ENCODE results near the gene CAMTA1. TPM values are rescaled to one million over a fixed set of nuclear protein-coding genes. Genes with fewer than 3 reads are reported as not detected.

Gene CAMTA1
- total RNA-seq, 1 donor from 2014 or later = 77.6 TPM

GRCh38 chr1:7652515-7653098, 867.4 kb downstream of the CAMTA1 start:
- no peaks in the 10 kb centered on the region for H3K9me3 Mint-ChIP-seq (ENCODE audit: unreplicated experiment)
- TF ChIP-seq, protein P1, sequence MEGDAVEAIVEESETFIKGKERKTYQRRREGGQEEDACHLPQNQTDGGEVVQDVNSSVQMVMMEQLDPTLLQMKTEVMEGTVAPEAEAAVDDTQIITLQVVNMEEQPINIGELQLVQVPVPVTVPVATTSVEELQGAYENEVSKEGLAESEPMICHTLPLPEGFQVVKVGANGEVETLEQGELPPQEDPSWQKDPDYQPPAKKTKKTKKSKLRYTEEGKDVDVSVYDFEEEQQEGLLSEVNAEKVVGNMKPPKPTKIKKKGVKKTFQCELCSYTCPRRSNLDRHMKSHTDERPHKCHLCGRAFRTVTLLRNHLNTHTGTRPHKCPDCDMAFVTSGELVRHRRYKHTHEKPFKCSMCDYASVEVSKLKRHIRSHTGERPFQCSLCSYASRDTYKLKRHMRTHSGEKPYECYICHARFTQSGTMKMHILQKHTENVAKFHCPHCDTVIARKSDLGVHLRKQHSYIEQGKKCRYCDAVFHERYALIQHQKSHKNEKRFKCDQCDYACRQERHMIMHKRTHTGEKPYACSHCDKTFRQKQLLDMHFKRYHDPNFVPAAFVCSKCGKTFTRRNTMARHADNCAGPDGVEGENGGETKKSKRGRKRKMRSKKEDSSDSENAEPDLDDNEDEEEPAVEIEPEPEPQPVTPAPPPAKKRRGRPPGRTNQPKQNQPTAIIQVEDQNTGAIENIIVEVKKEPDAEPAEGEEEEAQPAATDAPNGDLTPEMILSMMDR (IDR thresholded peaks at IDR 0.05; ENCODE audit: insufficient read depth, low read depth, low read length) = no peak
- no peak for TF ChIP-seq EZH2 (IDR thresholded peaks at IDR 0.05; ENCODE audit: insufficient read depth, low read length)
- no peak overlapping the region for H3K4me2 ChIP-seq (ENCODE audit: low read length)
- no peak overlapping the region for H3K27ac ChIP-seq (ENCODE audit: low read depth, low read length)
- H3K36me3 ChIP-seq (ENCODE audit: insufficient read depth, low read length) = no peaks in the 10 kb centered on the region
- H3K36me3 Mint-ChIP-seq (ENCODE audit: low read depth, unreplicated experiment) = peaks cover 5% of the 10 kb centered on the region
- H4K20me1 ChIP-seq (ENCODE audit: insufficient read depth, low read length) = no peaks in the 10 kb centered on the region
- no peak overlapping the region for H3K27ac Mint-ChIP-seq (ENCODE audit: unreplicated experiment)
- no peaks in the 10 kb centered on the region for H3K79me2 ChIP-seq (ENCODE audit: insufficient read depth, low read length)
- H3K4me1 ChIP-seq (ENCODE audit: insufficient read depth, low read length) = no peaks in the 10 kb centered on the region
- H3K4me3 Mint-ChIP-seq (ENCODE audit: unreplicated experiment) = no peak overlapping the region
- peaks cover 25% of the 10 kb centered on the region for H3K27me3 Mint-ChIP-seq (ENCODE audit: low read depth, unreplicated experiment)
- H3K4me3 ChIP-seq (ENCODE audit: insufficient read depth, low read depth, low read length) = no peak overlapping the region
- H3K9me3 ChIP-seq (ENCODE audit: insufficient read depth, low read depth, low read length) = no peaks in the 10 kb centered on the region
- no peak overlapping the region for H3K9ac ChIP-seq (ENCODE audit: low read length)
- H2AFZ ChIP-seq (ENCODE audit: low read depth, low read length) = no peak overlapping the region
- H3K4me1 Mint-ChIP-seq (ENCODE audit: low read depth, unreplicated experiment) = no peaks in the 10 kb centered on the region
- FAIRE-seq = no peak
- no peak for DNase-seq (ENCODE audit: low read depth)
- no peaks in the 10 kb centered on the region for H3K27me3 ChIP-seq (ENCODE audit: insufficient read depth, low read length)

GRCh38 chr1:7654725-7655124, 869.5 kb downstream of the CAMTA1 start:
- Histone ChIP-seq H3K27me3 (ENCODE audit: insufficient read depth, low read length) (no peaks in the 10 kb centered on the region), H3K27ac (ENCODE audit: low read depth, low read length) (no peak overlapping the region), H3K4me3 (ENCODE audit: insufficient read depth, low read depth, low read length) (no peak overlapping the region), H3K9ac (ENCODE audit: low read length) (no peak overlapping the region), H3K4me1 (ENCODE audit: insufficient read depth, low read length) (no peaks in the 10 kb centered on the region), H3K36me3 (ENCODE audit: insufficient read depth, low read length) (no peaks in the 10 kb centered on the region), H2AFZ (ENCODE audit: low read depth, low read length) (no peak overlapping the region), H3K79me2 (ENCODE audit: insufficient read depth, low read length) (no peaks in the 10 kb centered on the region), H4K20me1 (ENCODE audit: insufficient read depth, low read length) (no peaks in the 10 kb centered on the region), H3K9me3 (ENCODE audit: insufficient read depth, low read depth, low read length) (no peaks in the 10 kb centered on the region), H3K4me2 (ENCODE audit: low read length) (no peak overlapping the region)
- peaks cover 5% of the 10 kb centered on the region for H3K36me3 Mint-ChIP-seq (ENCODE audit: low read depth, unreplicated experiment)
- no peak overlapping the region for H3K27ac Mint-ChIP-seq (ENCODE audit: unreplicated experiment)
- H3K9me3 Mint-ChIP-seq (ENCODE audit: unreplicated experiment) = no peaks in the 10 kb centered on the region
- FAIRE-seq (no peak), DNase-seq (ENCODE audit: low read depth) (no peak)
- H3K27me3 Mint-ChIP-seq (ENCODE audit: low read depth, unreplicated experiment) = peaks cover 24% of the 10 kb centered on the region
- no peaks in the 10 kb centered on the region for H3K4me1 Mint-ChIP-seq (ENCODE audit: low read depth, unreplicated experiment)
- no peak for TF ChIP-seq EZH2 (IDR thresholded peaks at IDR 0.05; ENCODE audit: insufficient read depth, low read length)
- TF ChIP-seq, protein P1 (IDR thresholded peaks at IDR 0.05; ENCODE audit: insufficient read depth, low read depth, low read length) = no peak
- no peak overlapping the region for H3K4me3 Mint-ChIP-seq (ENCODE audit: unreplicated experiment)

- no peak overlapping the region for H3K4me3 ChIP-seq (ENCODE audit: insufficient read depth, low read depth, low read length)
- no peak overlapping the region for H3K4me2 ChIP-seq (ENCODE audit: low read length)
- no peaks in the 10 kb centered on the region for H3K27me3 ChIP-seq (ENCODE audit: insufficient read depth, low read length)
- no peak overlapping the region for H3K27ac Mint-ChIP-seq (ENCODE audit: unreplicated experiment)
- H3K9ac ChIP-seq (ENCODE audit: low read length) = no peak overlapping the region
- DNase-seq (ENCODE audit: low read depth) = no peak
- H4K20me1 ChIP-seq (ENCODE audit: insufficient read depth, low read length) = no peaks in the 10 kb centered on the region
- H3K9me3 ChIP-seq (ENCODE audit: insufficient read depth, low read depth, low read length) = no peaks in the 10 kb centered on the region
- no peak overlapping the region for H2AFZ ChIP-seq (ENCODE audit: low read depth, low read length)
- peaks cover 19% of the 10 kb centered on the region for H3K27me3 Mint-ChIP-seq (ENCODE audit: low read depth, unreplicated experiment)
- H3K27ac ChIP-seq (ENCODE audit: low read depth, low read length) = no peak overlapping the region
- no peaks in the 10 kb centered on the region for H3K4me1 ChIP-seq (ENCODE audit: insufficient read depth, low read length)
- TF ChIP-seq, protein P1 (IDR thresholded peaks at IDR 0.05; ENCODE audit: insufficient read depth, low read depth, low read length) = no peak
- TF ChIP-seq EZH2 (IDR thresholded peaks at IDR 0.05; ENCODE audit: insufficient read depth, low read length) = no peak
- no peaks in the 10 kb centered on the region for H3K4me1 Mint-ChIP-seq (ENCODE audit: low read depth, unreplicated experiment)
- H3K36me3 Mint-ChIP-seq (ENCODE audit: low read depth, unreplicated experiment) = peaks cover 4% of the 10 kb centered on the region
- H3K36me3 ChIP-seq (ENCODE audit: insufficient read depth, low read length) = no peaks in the 10 kb centered on the region
- no peaks in the 10 kb centered on the region for H3K9me3 Mint-ChIP-seq (ENCODE audit: unreplicated experiment)
- no peak for FAIRE-seq
- H3K4me3 Mint-ChIP-seq (ENCODE audit: unreplicated experiment) = no peak overlapping the region
- H3K79me2 ChIP-seq (ENCODE audit: insufficient read depth, low read length) = no peaks in the 10 kb centered on the region
Measured at GRCh38 chr1:7655354-7655753, 870.1 kb downstream of the CAMTA1 start.

All from astrocyte (in vitro differentiated cells and primary cell).